Heart left ventricle (tissue), 13 donors: Measurements from ENCODE around the gene PDK2.

Experiments used
- POLR2A ChIP-seq, 2 donors: fragments of 450-650 bp; IDR thresholded peaks; one replicate each; pipeline ENCODE4 v1.6.1; 2017; ENCODE audit warnings: antibody characterized with exemption in 2 of 2, mild to moderate bottlenecking in 2 of 2, moderate library complexity in 2 of 2
- TF ChIP-seq, protein P1 (sequence below), 12 donors: fragments of 200-600 bp; sonication (generic) in 4 of 12; IDR thresholded peaks; one replicate each; pipeline versions ENCODE4 v1.5.0 to v1.8.0; 2018 to 2022; ENCODE audit warnings: antibody characterized with exemption in 12 of 12, mild to moderate bottlenecking in 5 of 12
- donor health status: ischemic (EF 13 %, LVEDD 7.1; RV severe dilation, severe dysfunction).
- donor health status: DM: no; HTN: yes; CAD: no.
- donor health status: DM: no; HTN: no; CAD: no.
- donor health status: ischemic (EF 25% LVEDD 6.9; RV normal size, moderate dysfunction).
- donor health status: ischemic (EF 25% LVEDD 5.7; RV mildly dilated, moderate dysfunction).
- donor health status: ischemic (EF 35%, LVEDD 5.7; RV mildly dilated, moderate dysfunction).
- donor health status: nonischemic (EF 11% LVEDD 7.7; RV severe dilation, severe dysfunction).
- donor health status: DM: yes; HTN: yes; CAD: no.
- donor health status: PGD.
- donor health status: ischemic (EF 29% LVEDD 5.4; RV normal size, mild dysfunction).
- donor health status: nonischemic (EF 23%, LVEDD 6.1; RV moderate dilation, normal function).

DNA sequence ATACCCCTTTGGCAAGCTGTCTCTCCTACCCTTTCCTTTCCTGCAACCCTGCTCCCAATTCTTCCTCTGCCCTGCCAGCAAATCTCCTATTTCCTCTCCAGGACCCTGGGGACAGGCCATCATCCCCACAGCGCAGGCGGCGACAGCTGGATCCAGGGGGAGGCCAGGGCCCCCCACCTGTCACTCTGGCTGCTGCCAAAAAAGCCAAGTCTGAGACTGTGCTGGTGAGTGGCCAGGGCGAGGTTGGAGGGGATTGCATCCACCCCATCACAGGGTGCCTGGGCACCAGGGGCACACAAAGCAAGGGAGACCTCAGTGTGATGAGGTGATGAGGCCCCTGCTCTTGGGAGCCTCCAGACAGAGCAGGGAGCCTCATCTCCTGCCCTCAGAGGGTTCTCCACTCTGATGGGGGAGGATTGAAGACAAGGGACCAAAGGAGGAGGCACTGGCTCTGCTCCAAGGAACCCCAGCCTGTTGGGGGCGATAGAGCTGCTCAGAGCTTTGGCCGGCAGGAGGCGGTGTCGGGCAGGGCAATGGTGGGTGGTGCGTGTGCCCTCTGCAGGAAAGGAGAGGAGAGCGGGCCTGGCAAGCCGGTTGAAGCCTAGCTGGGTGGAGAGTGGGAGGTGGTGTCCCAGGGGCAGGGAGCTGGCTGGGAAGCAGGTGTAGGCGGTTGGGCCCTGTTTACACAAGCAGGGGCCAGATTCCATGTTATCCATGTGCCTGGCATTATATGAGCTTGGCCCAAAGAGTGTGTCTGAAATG is 15.6 kb upstream of the PDK2 start:
- no peak for TF ChIP-seq POLR2A (IDR thresholded peaks at IDR 0.05)
- TF ChIP-seq, protein P1, sequence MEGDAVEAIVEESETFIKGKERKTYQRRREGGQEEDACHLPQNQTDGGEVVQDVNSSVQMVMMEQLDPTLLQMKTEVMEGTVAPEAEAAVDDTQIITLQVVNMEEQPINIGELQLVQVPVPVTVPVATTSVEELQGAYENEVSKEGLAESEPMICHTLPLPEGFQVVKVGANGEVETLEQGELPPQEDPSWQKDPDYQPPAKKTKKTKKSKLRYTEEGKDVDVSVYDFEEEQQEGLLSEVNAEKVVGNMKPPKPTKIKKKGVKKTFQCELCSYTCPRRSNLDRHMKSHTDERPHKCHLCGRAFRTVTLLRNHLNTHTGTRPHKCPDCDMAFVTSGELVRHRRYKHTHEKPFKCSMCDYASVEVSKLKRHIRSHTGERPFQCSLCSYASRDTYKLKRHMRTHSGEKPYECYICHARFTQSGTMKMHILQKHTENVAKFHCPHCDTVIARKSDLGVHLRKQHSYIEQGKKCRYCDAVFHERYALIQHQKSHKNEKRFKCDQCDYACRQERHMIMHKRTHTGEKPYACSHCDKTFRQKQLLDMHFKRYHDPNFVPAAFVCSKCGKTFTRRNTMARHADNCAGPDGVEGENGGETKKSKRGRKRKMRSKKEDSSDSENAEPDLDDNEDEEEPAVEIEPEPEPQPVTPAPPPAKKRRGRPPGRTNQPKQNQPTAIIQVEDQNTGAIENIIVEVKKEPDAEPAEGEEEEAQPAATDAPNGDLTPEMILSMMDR (IDR thresholded peaks at IDR 0.05): peak in 5 of 12 donors; percentile 12 to 41 (median 21)
